Measurements from ENCODE around the gene RNF38.

DNA sequence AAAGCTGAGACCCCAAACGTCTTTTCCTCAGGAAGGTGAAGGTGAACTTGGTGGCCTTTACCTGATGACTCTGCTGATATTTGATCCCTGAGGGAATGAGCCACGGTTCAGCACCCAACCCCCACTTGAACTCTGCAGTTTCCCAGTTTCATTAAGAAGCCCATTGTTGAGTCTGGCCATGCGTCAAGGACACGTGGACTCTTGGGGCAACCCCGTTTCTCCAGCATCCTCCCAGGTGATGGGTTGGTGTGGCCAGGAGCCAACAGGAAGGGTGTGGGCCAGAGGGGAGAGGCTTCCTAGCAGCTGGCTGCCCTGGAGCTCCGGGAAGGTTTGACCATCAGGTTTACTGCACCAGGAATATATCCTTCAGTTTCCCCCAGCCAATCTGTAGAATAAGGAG is 82.3 kb downstream of the RNF38 start:
- TF ChIP-seq, protein P1, sequence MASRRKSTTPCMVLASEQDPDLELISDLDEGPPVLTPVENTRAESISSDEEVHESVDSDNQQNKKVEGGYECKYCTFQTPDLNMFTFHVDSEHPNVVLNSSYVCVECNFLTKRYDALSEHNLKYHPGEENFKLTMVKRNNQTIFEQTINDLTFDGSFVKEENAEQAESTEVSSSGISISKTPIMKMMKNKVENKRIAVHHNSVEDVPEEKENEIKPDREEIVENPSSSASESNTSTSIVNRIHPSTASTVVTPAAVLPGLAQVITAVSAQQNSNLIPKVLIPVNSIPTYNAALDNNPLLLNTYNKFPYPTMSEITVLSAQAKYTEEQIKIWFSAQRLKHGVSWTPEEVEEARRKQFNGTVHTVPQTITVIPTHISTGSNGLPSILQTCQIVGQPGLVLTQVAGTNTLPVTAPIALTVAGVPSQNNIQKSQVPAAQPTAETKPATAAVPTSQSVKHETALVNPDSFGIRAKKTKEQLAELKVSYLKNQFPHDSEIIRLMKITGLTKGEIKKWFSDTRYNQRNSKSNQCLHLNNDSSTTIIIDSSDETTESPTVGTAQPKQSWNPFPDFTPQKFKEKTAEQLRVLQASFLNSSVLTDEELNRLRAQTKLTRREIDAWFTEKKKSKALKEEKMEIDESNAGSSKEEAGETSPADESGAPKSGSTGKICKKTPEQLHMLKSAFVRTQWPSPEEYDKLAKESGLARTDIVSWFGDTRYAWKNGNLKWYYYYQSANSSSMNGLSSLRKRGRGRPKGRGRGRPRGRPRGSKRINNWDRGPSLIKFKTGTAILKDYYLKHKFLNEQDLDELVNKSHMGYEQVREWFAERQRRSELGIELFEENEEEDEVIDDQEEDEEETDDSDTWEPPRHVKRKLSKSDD (conservative IDR thresholded peaks at IDR 0.05; ENCODE audit: low read length), result no peak
- TF ChIP-seq RBM22 (IDR thresholded peaks at IDR 0.05; ENCODE audit: low read depth, low read length, poor library complexity, severe bottlenecking) (no peak), CTCF (IDR thresholded peaks at IDR 0.05 in 2 of 3, conservative IDR thresholded peaks at IDR 0.05 in 1 of 3; ENCODE audit: insufficient read depth in 2 of 3, low read depth in 1 of 3, low read length in 3 of 3) (no peak)
- TF ChIP-seq, protein P2, sequence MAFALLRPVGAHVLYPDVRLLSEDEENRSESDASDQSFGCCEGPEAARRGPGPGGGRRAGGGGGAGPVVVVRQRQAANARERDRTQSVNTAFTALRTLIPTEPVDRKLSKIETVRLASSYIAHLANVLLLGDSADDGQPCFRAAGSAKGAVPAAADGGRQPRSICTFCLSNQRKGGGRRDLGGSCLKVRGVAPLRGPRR (CRISPR knock-in tag; IDR thresholded peaks at IDR 0.05), result no peak

Measured in K562 (cell line).